Parathyroid adenoma (tissue), 2 donors: ENCODE measurements around the gene MBD4.
A peak's percentile ranks its signal among the peaks of the same experiment; 100 is the strongest.
"Not testable (repeated sequence)": the region's sequence is repeated elsewhere in the genome, so short reads cannot be mapped to it uniquely, and the experiment has no call there.

ENCODE experiments used
- H2AFZ ChIP-seq: fragments of 300-600 bp; sonication (generic); one replicate; pipeline ENCODE4 v1.7.0; 2017; ENCODE audit warnings: antibody characterized with exemption, mild to moderate bottlenecking
- H3K27ac ChIP-seq: fragments of 300-600 bp; sonication (generic); one replicate; pipeline ENCODE4 v1.7.0; 2017
- H3K27me3 ChIP-seq: fragments of 300-600 bp; sonication (generic); one replicate; pipeline ENCODE4 v1.7.0; 2017; ENCODE audit warnings: low read length; ENCODE audit not compliant: control insufficient read depth, insufficient read depth
- H3K36me3 ChIP-seq: fragments of 300-600 bp; sonication (generic); one replicate; pipeline ENCODE4 v1.7.0; 2017; ENCODE audit warnings: low read length; ENCODE audit not compliant: control insufficient read depth, insufficient read depth
- H3K4me1 ChIP-seq: fragments of 300-600 bp; sonication (generic); one replicate; pipeline ENCODE4 v1.7.0; 2017; ENCODE audit warnings: control low read depth
- H3K4me2 ChIP-seq: fragments of 300-600 bp; sonication (generic); one replicate; pipeline ENCODE4 v1.7.0; 2017; ENCODE audit warnings: low read length
- H3K4me3 ChIP-seq: fragments of 300-600 bp; sonication (generic); one replicate; pipeline ENCODE4 v1.7.0; 2017; ENCODE audit warnings: low read depth, low read length
- H3K79me2 ChIP-seq: fragments of 300-600 bp; sonication (generic); one replicate; pipeline ENCODE4 v1.7.0; 2017; ENCODE audit warnings: control low read depth
- H3K9ac ChIP-seq: fragments of 300-600 bp; sonication (generic); one replicate; pipeline ENCODE4 v1.7.0; 2017; ENCODE audit warnings: mild to moderate bottlenecking
- H3K9me3 ChIP-seq: fragments of 300-600 bp; sonication (generic); one replicate; pipeline ENCODE4 v1.7.0; 2017; ENCODE audit warnings: low read length; ENCODE audit not compliant: control insufficient read depth
- TF ChIP-seq, protein P1 (sequence below): fragments of 300-600 bp; sonication (generic); IDR thresholded peaks from one replicate; pipeline ENCODE4 v1.7.0; 2017; ENCODE audit warnings: antibody characterized with exemption, mild to moderate bottlenecking
- donor health status: primary hyperparathyroidism.

MBD4 gene

GRCh38 chr3:129439817-129440617 lies at the start of gene MBD4, which contains the start of gene IFT122:
Gene MBD4 (minus strand): TSS chr3:129439948. CDS start chr3:129439833, 115 bp downstream.
Gene IFT122 (plus strand): TSS chr3:129440224. CDS start chr3:129440331, 107 bp downstream.
- no peaks in the 10 kb centered on the region for H3K27me3 ChIP-seq
- peak within 1 kb of the TSS; percentile 99 for H2AFZ ChIP-seq
- peak within 1 kb of the TSS; percentile 54 for H3K9ac ChIP-seq
- H3K27ac ChIP-seq = peak within 1 kb of the TSS; percentile 90
- H3K79me2 ChIP-seq = peaks cover 15% of the 10 kb centered on the region
- no peaks in the 10 kb centered on the region for H3K9me3 ChIP-seq
- peak within 1 kb of the TSS; percentile 82 for H3K4me3 ChIP-seq
- TF ChIP-seq, protein P1, sequence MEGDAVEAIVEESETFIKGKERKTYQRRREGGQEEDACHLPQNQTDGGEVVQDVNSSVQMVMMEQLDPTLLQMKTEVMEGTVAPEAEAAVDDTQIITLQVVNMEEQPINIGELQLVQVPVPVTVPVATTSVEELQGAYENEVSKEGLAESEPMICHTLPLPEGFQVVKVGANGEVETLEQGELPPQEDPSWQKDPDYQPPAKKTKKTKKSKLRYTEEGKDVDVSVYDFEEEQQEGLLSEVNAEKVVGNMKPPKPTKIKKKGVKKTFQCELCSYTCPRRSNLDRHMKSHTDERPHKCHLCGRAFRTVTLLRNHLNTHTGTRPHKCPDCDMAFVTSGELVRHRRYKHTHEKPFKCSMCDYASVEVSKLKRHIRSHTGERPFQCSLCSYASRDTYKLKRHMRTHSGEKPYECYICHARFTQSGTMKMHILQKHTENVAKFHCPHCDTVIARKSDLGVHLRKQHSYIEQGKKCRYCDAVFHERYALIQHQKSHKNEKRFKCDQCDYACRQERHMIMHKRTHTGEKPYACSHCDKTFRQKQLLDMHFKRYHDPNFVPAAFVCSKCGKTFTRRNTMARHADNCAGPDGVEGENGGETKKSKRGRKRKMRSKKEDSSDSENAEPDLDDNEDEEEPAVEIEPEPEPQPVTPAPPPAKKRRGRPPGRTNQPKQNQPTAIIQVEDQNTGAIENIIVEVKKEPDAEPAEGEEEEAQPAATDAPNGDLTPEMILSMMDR = no peak
- H3K4me2 ChIP-seq = peak within 1 kb of the TSS; percentile 73
- peaks cover 21% of the 10 kb centered on the region for H3K4me1 ChIP-seq
- H3K36me3 ChIP-seq = no peaks in the 10 kb centered on the region

DNA sequence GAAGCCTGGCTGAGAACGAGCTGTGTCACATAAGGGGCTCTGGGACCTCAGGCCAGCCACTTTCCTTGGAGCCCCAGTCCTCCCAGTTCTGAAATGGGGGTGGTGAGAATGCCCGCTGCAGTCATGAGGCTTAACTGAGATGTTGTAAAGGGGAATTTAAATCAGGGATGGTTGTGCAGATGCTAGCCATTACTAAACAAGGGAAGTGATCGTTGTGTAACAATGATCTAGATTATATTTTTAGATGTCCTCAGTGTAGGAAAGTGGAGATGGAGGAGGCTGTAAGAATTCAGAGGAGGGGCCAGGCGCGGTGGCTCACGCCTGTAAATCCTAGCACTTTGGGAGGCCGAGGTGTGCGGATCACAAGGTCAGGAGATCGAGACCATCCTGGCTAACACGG lies 49.5 kb upstream of the MBD4 start:
- H3K27ac ChIP-seq, H3K36me3 ChIP-seq, H3K4me1 ChIP-seq, H2AFZ ChIP-seq, H3K9ac ChIP-seq, H3K4me2 ChIP-seq, H3K4me3 ChIP-seq, H3K9me3 ChIP-seq, H3K27me3 ChIP-seq, H3K79me2 ChIP-seq: not testable (repeated sequence)

- not testable (repeated sequence) for H3K9me3 ChIP-seq, H3K79me2 ChIP-seq, H3K27me3 ChIP-seq, H3K27ac ChIP-seq, H3K36me3 ChIP-seq, H3K4me2 ChIP-seq, H3K4me1 ChIP-seq, H3K4me3 ChIP-seq, H3K9ac ChIP-seq, H2AFZ ChIP-seq
Measured at GRCh38 chr3:129487868-129488335, 48.2 kb upstream of the MBD4 start.

- H3K9ac ChIP-seq = no peak overlapping the region
- H3K9me3 ChIP-seq = no peaks in the 10 kb centered on the region
- no peaks in the 10 kb centered on the region for H3K79me2 ChIP-seq
- peaks cover 9% of the 10 kb centered on the region for H3K4me1 ChIP-seq
- TF ChIP-seq, protein P1 = no peak
- H3K4me2 ChIP-seq = no peak overlapping the region
- H2AFZ ChIP-seq = no peak overlapping the region
- no peak overlapping the region for H3K27ac ChIP-seq
- H3K27me3 ChIP-seq = no peaks in the 10 kb centered on the region
- no peaks in the 10 kb centered on the region for H3K36me3 ChIP-seq
- H3K4me3 ChIP-seq = no peak overlapping the region
Measured at GRCh38 chr3:129487183-129487867, 47.6 kb upstream of the MBD4 start.

DNA sequence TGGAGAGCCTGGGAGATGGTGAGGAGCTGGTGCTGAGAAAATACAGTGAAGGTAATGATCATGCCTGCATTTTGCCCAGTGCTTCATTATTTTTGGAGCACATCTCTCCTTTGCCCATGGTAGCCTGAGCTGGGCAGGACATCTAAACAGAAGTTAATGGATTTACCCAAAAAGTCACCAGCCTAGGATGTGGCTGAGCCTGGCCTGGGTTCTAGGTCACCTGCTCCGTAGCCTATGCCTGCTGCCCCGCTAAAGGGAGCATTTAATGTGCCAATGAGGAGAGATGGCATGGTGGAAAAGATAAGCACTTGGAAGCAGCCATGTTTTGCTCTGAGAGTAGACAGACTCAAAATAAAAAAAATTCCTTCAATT lies 46.9 kb upstream of the MBD4 start:
- Histone ChIP-seq H3K9ac (no peak overlapping the region), H3K27ac (peak overlapping the region; percentile 0)

More for the DNA sequence above, 46.9 kb upstream of the MBD4 start:
- Histone ChIP-seq H3K36me3 (no peaks in the 10 kb centered on the region), H3K27me3 (no peaks in the 10 kb centered on the region), H2AFZ (no peak overlapping the region), H3K9me3 (no peaks in the 10 kb centered on the region), H3K79me2 (no peaks in the 10 kb centered on the region), H3K4me1 (peaks cover 14% of the 10 kb centered on the region), H3K4me2 (no peak overlapping the region), H3K4me3 (no peak overlapping the region)
- TF ChIP-seq, protein P1 = no peak
